Trophoblast cell (in vitro differentiated cells and primary cell): ENCODE results near the gene RNF126.

Experiments used
- DNase-seq, 2 donors: peaks; one replicate each; pipeline ENCODE4 v3.0.0-alpha.2; 2016
- H2AFZ ChIP-seq: 2 replicates; pipeline ENCODE4 v1.6.1; 2013; ENCODE audit warnings: low read length, moderate library complexity, mild to moderate bottlenecking; ENCODE audit not compliant: insufficient read depth, poor library complexity
- H2AK5ac ChIP-seq: 2 replicates; pipeline ENCODE4 v1.6.1; 2013; ENCODE audit warnings: mild to moderate bottlenecking, low read length
- H2BK120ac ChIP-seq: 2 replicates; pipeline ENCODE4 v1.6.1; 2013; ENCODE audit warnings: low read length, mild to moderate bottlenecking, moderate library complexity; ENCODE audit not compliant: insufficient read depth, poor library complexity
- H2BK12ac ChIP-seq: 2 replicates; pipeline ENCODE4 v1.6.1; 2013; ENCODE audit warnings: mild to moderate bottlenecking, low read length, moderate library complexity
- H2BK5ac ChIP-seq: 2 replicates; pipeline ENCODE4 v1.6.1; 2013; ENCODE audit warnings: low read length, low read depth, moderate library complexity, mild to moderate bottlenecking; ENCODE audit not compliant: poor library complexity
- H3K14ac ChIP-seq: 2 replicates; pipeline ENCODE4 v1.6.1; 2013; ENCODE audit warnings: mild to moderate bottlenecking, low read length
- H3K18ac ChIP-seq: 2 replicates; pipeline ENCODE4 v1.6.1; 2013; ENCODE audit warnings: mild to moderate bottlenecking, low read length
- H3K23ac ChIP-seq: 2 replicates; pipeline ENCODE4 v1.6.1; 2013; ENCODE audit warnings: low read length
- H3K27ac ChIP-seq: 2 replicates; pipeline ENCODE4 v1.5.1; 2013; ENCODE audit warnings: low read depth, mild to moderate bottlenecking, inconsistent platforms, low read length, moderate library complexity
- H3K27me3 ChIP-seq: 2 replicates; pipeline ENCODE4 v1.6.1; 2013; ENCODE audit warnings: inconsistent platforms, mild to moderate bottlenecking, low read length, moderate library complexity; ENCODE audit not compliant: insufficient read depth
- H3K36me3 ChIP-seq, 2 experiments: 1 replicate in 1 of 2; 2 replicates in 1 of 2; pipeline ENCODE4 v1.6.1; 2013; ENCODE audit warnings: low read length in 2 of 2, mild to moderate bottlenecking in 2 of 2, moderate library complexity in 1 of 2; ENCODE audit not compliant: insufficient read depth in 2 of 2, control insufficient read depth in 1 of 2
- H3K4ac ChIP-seq: 2 replicates; pipeline ENCODE4 v1.6.1; 2013; ENCODE audit warnings: low read depth, mild to moderate bottlenecking, low read length, moderate library complexity
- H3K4me1 ChIP-seq, 2 experiments: 1 replicate in 1 of 2; 2 replicates in 1 of 2; pipeline ENCODE4 v1.6.1; 2013; ENCODE audit warnings: low read length in 2 of 2, mild to moderate bottlenecking in 2 of 2, moderate library complexity in 1 of 2; ENCODE audit not compliant: insufficient read depth in 2 of 2, control insufficient read depth in 1 of 2
- H3K4me2 ChIP-seq: 2 replicates; pipeline ENCODE4 v1.6.1; 2013; ENCODE audit warnings: inconsistent platforms, mild to moderate bottlenecking, low read length, moderate library complexity
- H3K4me3 ChIP-seq: 2 replicates; pipeline ENCODE4 v1.5.1; 2013; ENCODE audit warnings: mild to moderate bottlenecking, low read depth, low read length, inconsistent platforms
- H3K79me1 ChIP-seq: one replicate; pipeline ENCODE4 v1.6.1; 2013; ENCODE audit warnings: low read length
- H3K79me2 ChIP-seq: 2 replicates; pipeline ENCODE4 v1.6.1; 2013; ENCODE audit warnings: low read length, mild to moderate bottlenecking; ENCODE audit not compliant: control insufficient read depth, insufficient read depth, poor library complexity
- H3K9ac ChIP-seq: 2 replicates; pipeline ENCODE4 v1.6.1; 2013; ENCODE audit warnings: mild to moderate bottlenecking, low read length
- H3K9me3 ChIP-seq: 2 replicates; pipeline ENCODE4 v1.6.1; 2013; ENCODE audit warnings: low read depth, mild to moderate bottlenecking, control low read depth, inconsistent platforms, low read length; ENCODE audit not compliant: insufficient read depth
- H4K12ac ChIP-seq: 2 replicates; pipeline ENCODE4 v1.6.1; 2013; ENCODE audit warnings: low read depth, mild to moderate bottlenecking, low read length, moderate library complexity
- H4K8ac ChIP-seq: 2 replicates; pipeline ENCODE4 v1.6.1; 2013; ENCODE audit warnings: low read depth, mild to moderate bottlenecking, low read length, moderate library complexity
- H4K91ac ChIP-seq: one replicate; pipeline ENCODE4 v1.6.1; 2013; ENCODE audit warnings: low read depth, mild to moderate bottlenecking, low read length, moderate library complexity
- WGBS: extraction: QIAGEN DNeasy Blood & Tissue Kit; methylation state at CpG from one replicate; pipeline ENCODE4 v1.1.7; 2013; ENCODE audit warnings: missing lambda C conversion rate; ENCODE audit not compliant: insufficient read length, insufficient coverage; ENCODE audit errors: extremely low coverage; 5-methylcytosine and 5-hydroxymethylcytosine counted together

The RNF126 gene

GRCh38 chr19:676339-677105 is 13.5 kb upstream of the RNF126 start, which contains the start of gene FSTL3:
FSTL3 (plus strand) TSS chr19:676392; CDS start chr19:676424, 32 bp downstream.
- Histone ChIP-seq H4K91ac (peak within 1 kb of the TSS; percentile 90), H3K27me3 (no peaks in the 10 kb centered on the region), H2BK120ac (peak within 1 kb of the TSS; percentile 67), H2BK12ac (peak within 1 kb of the TSS; percentile 67), H3K79me1 (peaks cover 17% of the 10 kb centered on the region), H3K4me2 (peak within 1 kb of the TSS; percentile 58), H3K27ac (no peak within 1 kb of the TSS), H3K18ac (peak within 1 kb of the TSS; percentile 48), H3K36me3 (no peaks in the 10 kb centered on the region), H4K8ac (peak within 1 kb of the TSS; percentile 25), H3K4me3 (peak within 1 kb of the TSS; percentile 16), H2BK5ac (peak within 1 kb of the TSS; percentile 42), H3K4me1 (peaks cover 13 to 25% of the 10 kb centered on the region in 2 experiments), H3K79me2 (peaks cover 10% of the 10 kb centered on the region), H2AK5ac (peak within 1 kb of the TSS; percentile 33), H3K9me3 (peaks cover 6% of the 10 kb centered on the region), H4K12ac (peak within 1 kb of the TSS; percentile 54), H3K9ac (peak within 1 kb of the TSS; percentile 11), H3K4ac (peak within 1 kb of the TSS; percentile 1), H3K23ac (no peak within 1 kb of the TSS), H3K14ac (peak within 1 kb of the TSS; percentile 41), H2AFZ (no peak within 1 kb of the TSS)
- no CpG with 5 or more reads among the region's 63 CpGs for WGBS
- DNase-seq = peak; percentile 45 to 66

GRCh38 chr19:676007-676338 is 13.0 kb upstream of the RNF126 start:
- peaks cover 10% of the 10 kb centered on the region for H3K79me2 ChIP-seq
- no peak overlapping the region for H2AK5ac ChIP-seq
- no peak overlapping the region for H3K4me3 ChIP-seq
- no peak overlapping the region for H3K23ac ChIP-seq
- no peak overlapping the region for H3K14ac ChIP-seq
- no peak overlapping the region for H3K4ac ChIP-seq
- H2BK5ac ChIP-seq = no peak overlapping the region
- H4K8ac ChIP-seq = no peak overlapping the region
- peak overlapping the region; percentile 24 for H3K4me2 ChIP-seq
- WGBS = no CpG with 5 or more reads among the region's 31 CpGs
- no peak overlapping the region for H3K18ac ChIP-seq
- no peak overlapping the region for H2AFZ ChIP-seq
- H3K36me3 ChIP-seq = no peaks in the 10 kb centered on the region
- H2BK120ac ChIP-seq = no peak overlapping the region
- no peak overlapping the region for H3K9ac ChIP-seq
- H4K12ac ChIP-seq = no peak overlapping the region
- DNase-seq = no peak
- H3K27me3 ChIP-seq = no peaks in the 10 kb centered on the region
- H4K91ac ChIP-seq = peak overlapping the region; percentile 15
- peaks cover 17% of the 10 kb centered on the region for H3K79me1 ChIP-seq
- no peak overlapping the region for H3K27ac ChIP-seq
- peaks cover 13 to 25% of the 10 kb centered on the region in 2 experiments for H3K4me1 ChIP-seq
- peaks cover 3% of the 10 kb centered on the region for H3K9me3 ChIP-seq
- no peak overlapping the region for H2BK12ac ChIP-seq

GRCh38 chr19:674282-675151 is 11.5 kb upstream of the RNF126 start:
- Histone ChIP-seq H3K18ac (no peak overlapping the region), H2BK12ac (no peak overlapping the region), H3K4me1 (peaks cover 13 to 25% of the 10 kb centered on the region in 2 experiments), H3K27ac (no peak overlapping the region), H3K23ac (no peak overlapping the region), H4K12ac (no peak overlapping the region), H2AK5ac (no peak overlapping the region), H3K36me3 (no peaks in the 10 kb centered on the region), H3K14ac (no peak overlapping the region), H3K79me1 (peaks cover 10% of the 10 kb centered on the region), H3K4me2 (no peak overlapping the region), H2BK120ac (no peak overlapping the region), H4K8ac (no peak overlapping the region), H4K91ac (no peak overlapping the region), H3K79me2 (peaks cover 4% of the 10 kb centered on the region), H3K9ac (no peak overlapping the region), H3K27me3 (no peaks in the 10 kb centered on the region), H3K4me3 (no peak overlapping the region), H3K9me3 (peaks cover 3% of the 10 kb centered on the region), H3K4ac (no peak overlapping the region), H2BK5ac (no peak overlapping the region), H2AFZ (no peak overlapping the region)
- no CpG with 5 or more reads among the region's 38 CpGs for WGBS
- DNase-seq = no peak

GRCh38 chr19:670609-671075 is 7.6 kb upstream of the RNF126 start:
- no peak overlapping the region for H3K4me3 ChIP-seq
- no peak overlapping the region for H2BK120ac ChIP-seq
- no peak overlapping the region for H2AFZ ChIP-seq
- no peak overlapping the region for H2AK5ac ChIP-seq
- H3K14ac ChIP-seq = no peak overlapping the region
- H3K79me1 ChIP-seq = no peaks in the 10 kb centered on the region
- H4K8ac ChIP-seq = no peak overlapping the region
- H3K4ac ChIP-seq = no peak overlapping the region
- H3K27me3 ChIP-seq = no peaks in the 10 kb centered on the region
- no peak overlapping the region for H2BK5ac ChIP-seq
- no peak overlapping the region for H2BK12ac ChIP-seq
- no peak overlapping the region for H3K27ac ChIP-seq
- peaks cover 8% of the 10 kb centered on the region for H3K9me3 ChIP-seq
- no peak overlapping the region for H4K91ac ChIP-seq
- H4K12ac ChIP-seq = no peak overlapping the region
- peaks cover 0 to 2% of the 10 kb centered on the region in 2 experiments for H3K4me1 ChIP-seq
- no peaks in the 10 kb centered on the region for H3K79me2 ChIP-seq
- H3K4me2 ChIP-seq = no peak overlapping the region
- no CpG with 5 or more reads among the region's 9 CpGs for whole genome bisulfite sequencing
- no peak overlapping the region for H3K18ac ChIP-seq
- H3K36me3 ChIP-seq = no peaks in the 10 kb centered on the region
- no peak overlapping the region for H3K9ac ChIP-seq
- no peak overlapping the region for H3K23ac ChIP-seq
- DNase-seq = peak; percentile 71 to 80
